ENCODE results near the gene CCER1. TPM values are rescaled to one million over a fixed set of nuclear protein-coding genes. Genes with fewer than 3 reads are reported as not detected.

CCER1 gene
- total and polyA plus RNA-seq, 8 donors, result not detected

DNA sequence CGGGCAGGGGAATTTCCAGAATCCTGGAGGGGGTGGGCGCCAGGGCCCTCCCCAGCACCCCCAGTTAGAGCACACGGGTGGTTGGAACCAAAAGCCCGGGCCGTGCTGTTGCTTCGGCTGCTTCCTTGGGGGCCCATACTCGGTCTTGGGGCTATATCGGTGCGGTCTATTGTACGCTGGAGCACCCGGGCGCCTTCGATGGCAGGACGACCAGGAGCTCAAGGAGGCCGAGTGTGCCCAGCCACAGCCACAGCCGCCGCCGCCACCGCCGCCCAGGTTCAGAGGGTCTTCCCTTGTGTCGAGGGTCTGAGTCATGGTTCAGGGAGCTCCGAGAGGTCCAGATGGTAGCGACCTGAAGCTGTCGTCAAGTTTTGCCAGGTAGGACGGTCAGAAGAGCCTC, 548 bp downstream of the CCER1 start:
- H3K27me3 ChIP-seq, result no peaks in the 10 kb centered on the region
- H3K36me3 ChIP-seq, result no peaks in the 10 kb centered on the region
- H3K27ac ChIP-seq, result no peak overlapping the region
- intact Hi-C loops (cut with DNase I; ENCODE audit: low total_unique reads), result no loop called here
- 94 to 98% (median 97%) methylated on average over 7 to 25 of the region's 25 CpGs for WGBS, 5 donors
- H3K4me1 ChIP-seq, result no peaks in the 10 kb centered on the region
- no peak for DNase-seq
- no peaks in the 10 kb centered on the region for H3K9me3 ChIP-seq
- H3K4me3 ChIP-seq, result no peak overlapping the region
- TF ChIP-seq POLR2A (IDR thresholded peaks at IDR 0.05) (no peak), POLR2AphosphoS5 (IDR thresholded peaks at IDR 0.05) (no peak), EP300 (IDR thresholded peaks at IDR 0.05) (no peak)
- TF ChIP-seq, protein P1, sequence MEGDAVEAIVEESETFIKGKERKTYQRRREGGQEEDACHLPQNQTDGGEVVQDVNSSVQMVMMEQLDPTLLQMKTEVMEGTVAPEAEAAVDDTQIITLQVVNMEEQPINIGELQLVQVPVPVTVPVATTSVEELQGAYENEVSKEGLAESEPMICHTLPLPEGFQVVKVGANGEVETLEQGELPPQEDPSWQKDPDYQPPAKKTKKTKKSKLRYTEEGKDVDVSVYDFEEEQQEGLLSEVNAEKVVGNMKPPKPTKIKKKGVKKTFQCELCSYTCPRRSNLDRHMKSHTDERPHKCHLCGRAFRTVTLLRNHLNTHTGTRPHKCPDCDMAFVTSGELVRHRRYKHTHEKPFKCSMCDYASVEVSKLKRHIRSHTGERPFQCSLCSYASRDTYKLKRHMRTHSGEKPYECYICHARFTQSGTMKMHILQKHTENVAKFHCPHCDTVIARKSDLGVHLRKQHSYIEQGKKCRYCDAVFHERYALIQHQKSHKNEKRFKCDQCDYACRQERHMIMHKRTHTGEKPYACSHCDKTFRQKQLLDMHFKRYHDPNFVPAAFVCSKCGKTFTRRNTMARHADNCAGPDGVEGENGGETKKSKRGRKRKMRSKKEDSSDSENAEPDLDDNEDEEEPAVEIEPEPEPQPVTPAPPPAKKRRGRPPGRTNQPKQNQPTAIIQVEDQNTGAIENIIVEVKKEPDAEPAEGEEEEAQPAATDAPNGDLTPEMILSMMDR (IDR thresholded peaks at IDR 0.05), result no peak

DNA sequence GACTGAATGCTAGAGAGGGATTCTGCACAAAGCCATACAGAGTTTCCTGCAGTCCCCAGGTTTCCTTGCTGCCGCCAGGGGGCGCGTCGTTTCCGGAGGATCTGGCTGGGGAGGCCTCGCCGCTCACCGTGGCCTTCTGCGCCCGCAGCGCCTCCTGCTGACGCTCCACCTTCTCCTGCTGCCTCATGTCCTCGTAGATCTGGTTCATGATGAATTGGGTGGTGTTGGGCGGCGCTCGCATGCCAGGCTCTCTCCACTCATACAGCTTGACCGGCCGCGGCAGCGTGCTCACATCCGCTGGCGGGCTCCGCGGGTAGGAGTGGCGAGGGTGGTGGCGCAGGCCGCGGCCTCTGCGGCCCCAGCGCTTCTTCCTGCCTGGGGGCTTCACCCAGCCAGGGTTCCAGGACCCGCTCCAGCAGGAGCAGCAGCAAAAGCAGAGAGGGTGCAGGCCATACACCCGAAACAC, 987 bp downstream of the CCER1 start:
- no peaks in the 10 kb centered on the region for H3K27me3 ChIP-seq
- no peak for DNase-seq
- 81 to 86% (median 82%) methylated on average over 18 to 32 of the region's 32 CpGs for WGBS, 5 donors
- H3K9me3 ChIP-seq, result no peaks in the 10 kb centered on the region
- H3K4me1 ChIP-seq, result no peaks in the 10 kb centered on the region
- H3K27ac ChIP-seq, result no peak overlapping the region
- intact Hi-C loops (cut with DNase I; ENCODE audit: low total_unique reads), result no loop called here
- TF ChIP-seq POLR2A (IDR thresholded peaks at IDR 0.05) (no peak), POLR2AphosphoS5 (IDR thresholded peaks at IDR 0.05) (no peak), EP300 (IDR thresholded peaks at IDR 0.05) (no peak)
- TF ChIP-seq, protein P1 (IDR thresholded peaks at IDR 0.05), result no peak
- no peaks in the 10 kb centered on the region for H3K36me3 ChIP-seq
- H3K4me3 ChIP-seq, result no peak overlapping the region

DNA sequence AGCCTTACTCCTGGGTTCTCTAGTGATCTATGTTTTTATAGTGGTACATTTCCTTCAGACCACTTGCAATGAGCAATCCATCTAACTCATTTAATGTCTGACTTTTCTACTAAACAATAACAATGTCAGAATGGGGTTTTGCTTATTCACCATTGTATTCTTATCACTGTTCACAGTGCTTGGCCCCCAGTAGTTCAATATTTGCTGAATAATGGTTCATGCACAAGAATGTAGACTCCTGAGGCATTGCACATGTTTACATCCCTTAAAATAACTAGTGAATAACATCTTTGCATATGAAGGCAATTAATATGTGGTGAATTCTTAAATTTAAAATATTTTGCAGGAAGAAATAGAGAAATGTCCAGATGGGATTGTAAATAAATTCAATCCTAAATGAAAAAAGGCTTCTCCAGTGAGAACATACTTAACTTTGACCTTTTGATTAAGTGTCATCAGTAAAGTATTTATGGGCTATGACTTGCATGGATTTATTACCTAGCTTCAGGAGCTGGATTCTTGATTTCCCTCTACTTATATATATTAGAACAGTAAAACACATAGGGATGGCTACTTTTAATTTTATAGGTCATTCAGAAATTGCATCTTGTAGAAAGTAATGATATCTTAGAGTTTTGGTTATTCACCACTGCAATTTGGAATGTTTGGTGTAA, 3.4 kb downstream of the CCER1 start:
- no peak for DNase-seq
- Histone ChIP-seq H3K27me3 (no peaks in the 10 kb centered on the region), H3K4me3 (no peak overlapping the region), H3K27ac (no peak overlapping the region), H3K9me3 (no peaks in the 10 kb centered on the region), H3K4me1 (no peaks in the 10 kb centered on the region), H3K36me3 (no peaks in the 10 kb centered on the region)
- intact Hi-C loops (cut with DNase I; ENCODE audit: low total_unique reads), result no loop called here
- TF ChIP-seq POLR2AphosphoS5 (IDR thresholded peaks at IDR 0.05), result no peak
- TF ChIP-seq, protein P1 (IDR thresholded peaks at IDR 0.05), result no peak
- no peak for TF ChIP-seq EP300 (IDR thresholded peaks at IDR 0.05)
- TF ChIP-seq POLR2A (IDR thresholded peaks at IDR 0.05), result no peak

DNA sequence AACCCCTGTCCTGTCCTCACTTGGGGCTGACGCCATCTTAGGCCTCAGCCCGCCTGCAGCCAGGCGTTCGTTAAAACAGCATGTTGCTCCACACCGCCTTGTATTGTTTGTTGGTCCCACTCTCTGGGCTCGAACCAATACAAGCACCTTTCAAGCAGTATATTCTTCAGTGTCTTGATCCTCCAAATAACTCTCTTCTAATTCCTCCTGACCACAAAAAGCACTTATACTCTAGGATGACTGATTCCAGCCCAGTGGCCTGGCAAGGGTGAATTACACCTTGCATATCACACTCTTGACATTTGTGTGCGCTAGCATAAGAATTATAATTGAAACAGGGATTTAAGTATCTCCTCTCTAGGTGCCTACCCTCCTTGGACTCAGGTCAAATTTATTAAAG, 7.1 kb downstream of the CCER1 start:
- intact Hi-C loops (cut with DNase I; ENCODE audit: low total_unique reads), result no loop called here
- Histone ChIP-seq H3K36me3 (no peaks in the 10 kb centered on the region), H3K4me1 (no peaks in the 10 kb centered on the region), H3K9me3 (no peaks in the 10 kb centered on the region), H3K27me3 (no peaks in the 10 kb centered on the region), H3K27ac (no peak overlapping the region), H3K4me3 (no peak overlapping the region)
- TF ChIP-seq POLR2AphosphoS5 (IDR thresholded peaks at IDR 0.05), result no peak
- TF ChIP-seq EP300 (IDR thresholded peaks at IDR 0.05), result no peak
- TF ChIP-seq, protein P1 (IDR thresholded peaks at IDR 0.05), result no peak
- TF ChIP-seq POLR2A (IDR thresholded peaks at IDR 0.05), result no peak
- no peak for DNase-seq
- 93 to 97% (median 95%) methylated on average over 7 of the region's 7 CpGs for WGBS, 5 donors
